Glutamatergic neuron (in vitro differentiated cells): ENCODE results near the gene EPHB4. TPM values are rescaled to one million over a fixed set of nuclear protein-coding genes. Genes with fewer than 3 reads are reported as not detected.
"Not testable (repeated sequence)": the region's sequence is repeated elsewhere in the genome, so short reads cannot be mapped to it uniquely, and the experiment has no call there.

Experiments
- DNase-seq: peaks from one replicate; pipeline ENCODE4 v3.0.0; 2022
- H3K27ac Mint-ChIP-seq: one replicate; pipeline ENCODE4 v1.8.0; 2020; ENCODE audit warnings: mild to moderate bottlenecking, mixed read lengths, inconsistent platforms; ENCODE audit not compliant: unreplicated experiment
- H3K27me3 Mint-ChIP-seq: one replicate; pipeline ENCODE4 v1.8.0; 2020; ENCODE audit warnings: mild to moderate bottlenecking, moderate library complexity, mixed read lengths, inconsistent platforms; ENCODE audit not compliant: unreplicated experiment
- H3K36me3 Mint-ChIP-seq: one replicate; pipeline ENCODE4 v1.8.0; 2020; ENCODE audit warnings: mild to moderate bottlenecking, mixed read lengths, inconsistent platforms; ENCODE audit not compliant: unreplicated experiment
- H3K4me1 Mint-ChIP-seq: one replicate; pipeline ENCODE4 v1.8.0; 2020; ENCODE audit warnings: mild to moderate bottlenecking, low read depth, mixed read lengths, inconsistent platforms; ENCODE audit not compliant: unreplicated experiment
- H3K4me3 Mint-ChIP-seq: one replicate; pipeline ENCODE4 v1.8.0; 2020; ENCODE audit warnings: mild to moderate bottlenecking, mixed read lengths, inconsistent platforms; ENCODE audit not compliant: unreplicated experiment
- H3K9me3 Mint-ChIP-seq: one replicate; pipeline ENCODE4 v1.8.0; 2020; ENCODE audit warnings: mild to moderate bottlenecking, moderate library complexity, mixed read lengths, inconsistent platforms; ENCODE audit not compliant: unreplicated experiment
- total RNA-seq: library from RNA; stranded (reverse); fragmentation: NEBNext Ultra II Directional; extraction: Animal tissue kit (Norgen Biotek cat#: 25700); gene quantifications from one replicate; pipeline ENCODE4 v1.2.1, GENCODE V29; 2021; ENCODE audit not compliant: unreplicated experiment
- TF ChIP-seq, protein P1 (sequence below): fragments of 200-600 bp; sonication (generic); IDR thresholded peaks from one replicate; pipeline ENCODE4 v1.5.0; 2021; ENCODE audit not compliant: partially characterized antibody, unreplicated experiment

EPHB4 gene
- total RNA-seq, 1 donor from 2014 or later: 21.5 TPM

DNA sequence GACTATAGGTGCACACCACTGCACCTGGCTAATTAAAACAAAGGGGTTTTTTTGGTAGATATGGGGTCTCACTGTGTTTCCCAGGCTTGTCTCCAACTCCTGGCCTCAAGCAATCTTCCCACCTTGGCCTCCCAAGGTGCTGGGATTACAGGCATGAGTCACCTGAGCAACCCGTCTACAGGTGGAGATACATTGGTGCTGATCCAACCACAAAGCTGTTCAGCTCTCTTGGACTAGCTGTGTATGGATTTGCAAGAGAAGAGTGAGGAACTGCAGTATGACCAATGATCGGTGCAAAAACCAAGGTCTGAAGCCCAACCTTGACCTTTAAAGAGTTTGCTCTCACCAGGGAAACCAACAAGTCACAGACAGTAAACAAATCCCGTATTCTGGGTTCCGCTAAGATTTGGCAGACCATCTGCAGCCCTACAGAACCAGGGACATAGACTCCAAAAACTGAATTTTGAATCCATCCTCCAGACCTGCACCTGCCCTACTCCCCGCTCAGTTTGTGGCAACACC lies 18.9 kb downstream of the EPHB4 start:
- Mint-ChIP-seq H3K27ac (no peak overlapping the region), H3K27me3 (peaks cover 15% of the 10 kb centered on the region), H3K4me3 (no peak overlapping the region), H3K36me3 (no peaks in the 10 kb centered on the region), H3K4me1 (peaks cover 11% of the 10 kb centered on the region), H3K9me3 (peaks cover 8% of the 10 kb centered on the region)
- TF ChIP-seq, protein P1, sequence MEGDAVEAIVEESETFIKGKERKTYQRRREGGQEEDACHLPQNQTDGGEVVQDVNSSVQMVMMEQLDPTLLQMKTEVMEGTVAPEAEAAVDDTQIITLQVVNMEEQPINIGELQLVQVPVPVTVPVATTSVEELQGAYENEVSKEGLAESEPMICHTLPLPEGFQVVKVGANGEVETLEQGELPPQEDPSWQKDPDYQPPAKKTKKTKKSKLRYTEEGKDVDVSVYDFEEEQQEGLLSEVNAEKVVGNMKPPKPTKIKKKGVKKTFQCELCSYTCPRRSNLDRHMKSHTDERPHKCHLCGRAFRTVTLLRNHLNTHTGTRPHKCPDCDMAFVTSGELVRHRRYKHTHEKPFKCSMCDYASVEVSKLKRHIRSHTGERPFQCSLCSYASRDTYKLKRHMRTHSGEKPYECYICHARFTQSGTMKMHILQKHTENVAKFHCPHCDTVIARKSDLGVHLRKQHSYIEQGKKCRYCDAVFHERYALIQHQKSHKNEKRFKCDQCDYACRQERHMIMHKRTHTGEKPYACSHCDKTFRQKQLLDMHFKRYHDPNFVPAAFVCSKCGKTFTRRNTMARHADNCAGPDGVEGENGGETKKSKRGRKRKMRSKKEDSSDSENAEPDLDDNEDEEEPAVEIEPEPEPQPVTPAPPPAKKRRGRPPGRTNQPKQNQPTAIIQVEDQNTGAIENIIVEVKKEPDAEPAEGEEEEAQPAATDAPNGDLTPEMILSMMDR: no peak
- DNase-seq: no peak

DNA sequence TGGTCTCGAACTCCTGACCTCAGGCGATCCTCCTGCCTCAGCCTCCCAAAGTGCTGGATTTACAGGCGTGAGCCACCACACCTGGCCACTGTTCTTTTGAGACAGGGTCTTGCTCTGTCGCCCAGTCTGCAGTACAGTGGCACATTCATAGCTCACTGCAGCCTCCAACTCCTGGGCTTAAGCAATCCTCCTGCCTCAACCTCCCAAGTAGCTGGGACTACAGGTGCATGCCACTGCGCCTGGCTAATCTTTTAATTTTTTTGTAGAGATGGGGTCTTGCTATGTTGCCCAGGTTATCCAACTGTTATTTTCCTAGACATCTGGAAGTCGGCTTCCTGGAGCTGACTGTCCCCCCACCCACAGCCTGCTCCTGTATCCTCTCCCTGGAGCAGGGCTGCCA lies 20.4 kb downstream of the EPHB4 start:
- H3K36me3 Mint-ChIP-seq, H3K4me3 Mint-ChIP-seq, DNase-seq, H3K27ac Mint-ChIP-seq: not testable (repeated sequence)
- Mint-ChIP-seq H3K27me3 (peaks cover 19% of the 10 kb centered on the region), H3K9me3 (peaks cover 10% of the 10 kb centered on the region), H3K4me1 (peaks cover 15% of the 10 kb centered on the region)

DNA sequence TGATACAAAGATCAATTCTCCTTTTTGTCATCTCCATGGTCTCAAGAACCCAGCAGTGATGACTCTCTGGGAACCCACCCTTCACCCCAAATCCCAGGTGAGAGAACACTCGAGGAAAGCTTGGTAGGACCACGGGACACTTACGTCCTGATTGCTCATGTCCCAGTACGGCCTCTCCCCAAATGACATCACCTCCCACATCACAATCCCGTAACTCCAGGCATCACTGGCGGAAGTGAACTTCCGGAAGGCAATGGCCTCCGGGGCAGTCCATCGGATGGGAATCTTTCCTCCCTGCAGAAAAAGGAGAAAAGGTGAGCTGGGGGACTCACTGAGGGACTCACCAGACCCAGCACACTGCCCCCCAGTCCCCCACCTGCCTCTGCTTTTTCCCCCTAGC lies 21.0 kb downstream of the EPHB4 start:
- peaks cover 21% of the 10 kb centered on the region for H3K27me3 Mint-ChIP-seq
- H3K27ac Mint-ChIP-seq: no peak overlapping the region
- peaks cover 15% of the 10 kb centered on the region for H3K4me1 Mint-ChIP-seq
- peaks cover 10% of the 10 kb centered on the region for H3K9me3 Mint-ChIP-seq
- TF ChIP-seq, protein P1: no peak
- H3K4me3 Mint-ChIP-seq: no peak overlapping the region
- H3K36me3 Mint-ChIP-seq: peaks cover 3% of the 10 kb centered on the region
- no peak for DNase-seq

DNA sequence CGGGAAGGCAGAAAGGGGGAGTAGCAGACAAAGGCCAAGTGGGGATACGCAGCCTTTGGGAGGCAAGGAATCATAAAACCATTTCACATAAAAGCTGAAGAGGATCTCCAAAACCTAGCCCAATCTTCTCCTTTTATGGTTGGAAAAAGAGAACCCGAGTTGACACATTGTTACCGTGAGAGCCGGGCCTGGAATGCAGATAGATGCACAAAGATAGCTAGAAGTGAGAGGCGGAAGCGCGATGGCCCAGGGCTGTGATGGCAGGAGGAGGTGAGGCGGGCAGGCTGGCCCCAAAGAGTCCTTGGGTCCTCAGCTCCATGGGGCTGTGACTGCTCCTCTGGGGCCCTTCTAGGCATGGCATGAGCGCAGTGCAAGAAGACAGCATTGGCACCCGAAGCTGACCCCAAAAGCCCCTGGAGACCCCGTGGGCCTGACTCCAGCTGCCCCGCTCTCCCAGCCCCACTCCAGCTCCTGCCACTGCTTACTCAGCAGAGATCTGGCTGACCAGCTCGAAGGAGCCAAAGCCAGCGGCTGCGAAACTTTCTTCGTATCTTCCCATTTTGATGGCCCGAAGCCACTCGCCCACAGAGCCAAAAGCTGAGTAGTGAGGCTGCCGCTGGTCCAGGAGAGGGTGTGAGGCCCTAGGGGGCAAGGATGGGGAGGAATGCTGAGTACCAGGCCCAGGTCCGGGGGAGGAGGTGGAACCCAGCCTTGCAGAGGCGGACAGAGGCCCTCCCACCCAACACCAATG lies 22.5 kb downstream of the EPHB4 start:
- Mint-ChIP-seq H3K36me3 (peaks cover 3% of the 10 kb centered on the region), H3K27ac (peak overlapping the region; percentile 98), H3K27me3 (peaks cover 21% of the 10 kb centered on the region), H3K9me3 (peaks cover 15% of the 10 kb centered on the region), H3K4me3 (no peak overlapping the region), H3K4me1 (peaks cover 17% of the 10 kb centered on the region)
- TF ChIP-seq, protein P1: no peak
- no peak for DNase-seq

DNA sequence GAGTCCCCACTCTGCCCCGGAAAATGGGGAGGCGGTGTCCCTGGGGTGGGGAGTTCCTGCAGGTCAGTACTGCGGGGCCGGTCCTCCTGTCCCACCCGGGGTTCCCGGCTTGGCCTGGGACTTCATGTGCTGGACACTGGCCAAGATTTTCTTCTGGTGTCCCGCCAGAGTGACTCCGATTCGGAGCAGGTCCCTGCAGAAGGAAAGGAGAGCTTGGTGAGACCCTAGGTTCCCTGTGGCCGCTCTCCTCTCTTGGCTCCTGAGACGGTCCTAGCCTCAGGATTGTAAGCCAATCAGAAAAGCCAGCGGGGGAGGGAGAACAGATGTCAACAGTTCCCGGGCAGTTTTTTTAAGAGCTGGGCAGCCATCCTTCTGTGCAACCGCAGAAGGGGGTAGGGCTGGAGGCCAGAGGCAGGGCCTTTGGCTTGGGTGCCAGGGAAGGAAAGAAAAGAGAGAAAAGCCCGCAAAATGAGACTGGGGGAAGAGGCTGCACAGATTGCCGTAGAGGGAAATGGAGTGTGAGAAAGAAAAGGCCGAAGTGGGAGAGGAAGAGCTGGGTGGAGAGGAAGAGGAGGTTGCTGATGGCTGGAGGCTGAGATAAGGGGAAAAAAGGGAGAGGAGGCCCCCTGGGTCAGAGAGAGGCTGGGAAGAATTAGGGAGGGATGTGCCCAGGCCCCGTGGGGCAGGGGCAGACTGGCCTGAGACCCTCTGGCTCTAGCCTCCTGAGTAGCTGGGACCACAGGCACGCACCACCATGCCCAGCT lies 23.7 kb downstream of the EPHB4 start:
- Mint-ChIP-seq H3K27ac (peak overlapping the region; percentile 98), H3K4me3 (peak overlapping the region; percentile 76), H3K4me1 (peaks cover 20% of the 10 kb centered on the region), H3K36me3 (peaks cover 3% of the 10 kb centered on the region), H3K27me3 (peaks cover 17% of the 10 kb centered on the region), H3K9me3 (peaks cover 15% of the 10 kb centered on the region)
- DNase-seq: peak; percentile 82
- TF ChIP-seq, protein P1: no peak
